Transverse colon (tissue), 4 donors: ENCODE results near the gene PHLDA2. TPM values are rescaled to one million over a fixed set of nuclear protein-coding genes. Genes with fewer than 3 reads are reported as not detected.
"Not testable (repeated sequence)": the region's sequence is repeated elsewhere in the genome, so short reads cannot be mapped to it uniquely, and the experiment has no call there.

ENCODE experiments used
- DNase-seq: peaks from one replicate; pipeline ENCODE4 v3.0.0-alpha.2; 2019
- H3K27ac ChIP-seq, 4 donors: fragments of 200-600 bp; sonication (generic); 2 replicates each; pipeline ENCODE4 v1.5.1; 2016 to 2018; ENCODE audit warnings: inconsistent platforms in 4 of 4
- H3K27me3 ChIP-seq: fragments of 200-600 bp; sonication (generic); 2 replicates; pipeline ENCODE4 v1.5.1; 2017; ENCODE audit warnings: inconsistent platforms
- H3K36me3 ChIP-seq, 4 donors: fragments of 200-600 bp; sonication (generic); 2 replicates each; pipeline ENCODE4 v1.5.1; 2017 to 2019; ENCODE audit warnings: inconsistent platforms in 4 of 4
- H3K4me1 ChIP-seq, 4 donors: fragments of 200-600 bp; sonication (generic); 2 replicates each; pipeline ENCODE4 v1.5.1; 2017 to 2020; ENCODE audit warnings: inconsistent platforms in 4 of 4
- H3K4me3 ChIP-seq, 4 donors: fragments of 200-600 bp; sonication (generic); 1 replicate in 1 of 4; 2 replicates in 3 of 4; pipeline versions ENCODE4 v1.5.1 to v1.6.1; 2017 to 2019; ENCODE audit warnings: inconsistent platforms in 4 of 4
- H3K9me3 ChIP-seq, 2 donors: fragments of 200-600 bp; sonication (generic); 2 replicates each; pipeline ENCODE4 v1.5.1; 2017 to 2019; ENCODE audit warnings: inconsistent platforms in 2 of 2
- EP300 ChIP-seq: sonication (generic); formaldehyde crosslinking; IDR thresholded peaks from one replicate; pipeline ENCODE4 v1.6.1; 2017; ENCODE audit warnings: antibody characterized with exemption, low read depth
- POLR2A ChIP-seq: fragments of 450-650 bp; IDR thresholded peaks from one replicate; pipeline ENCODE4 v1.6.1; 2016; ENCODE audit warnings: antibody characterized with exemption, mild to moderate bottlenecking, moderate library complexity
- POLR2AphosphoS5 ChIP-seq, 3 donors: sonication (generic); formaldehyde crosslinking; IDR thresholded peaks; one replicate each; pipeline ENCODE4 v1.6.1; 2016; ENCODE audit warnings: antibody characterized with exemption in 3 of 3
- WGBS, 2 donors: methylation state at CpG; one replicate each; pipeline ENCODE4 v1.1.5; 2018; ENCODE audit warnings: low coverage in 1 of 2; 5-methylcytosine and 5-hydroxymethylcytosine counted together
- in situ Hi-C, 4 donors: fragments of 200-750 bp; cut with MboI; loops; one replicate each; pipeline versions ENCODE4 v1.15.0 to v1.15.1; 2017; ENCODE audit warnings: low sequenced_read_pairs in 3 of 4, low pct_ligation_motif_present in 1 of 4, low pct_unique_long_range_greater_than_20kb in 1 of 4
- intact Hi-C: fragments of 100-400 bp; cut with DNase I; formaldehyde crosslinking; loops from one replicate; pipeline ENCODE4 v1.15.1; 2023; ENCODE audit warnings: low total_unique reads
- total RNA-seq, 4 donors: library from RNA; depleted of rRNA; stranded (reverse); fragments of >200 nt; gene quantifications; one replicate each; pipeline ENCODE4 v1.1.0, GENCODE V29; 2016
- TF ChIP-seq, protein P1 (sequence below), 5 experiments: fragments of 200-600 bp in 3 of 5; fragments of 450-650 bp in 2 of 5; sonication (generic) in 3 of 5; IDR thresholded peaks; 1 replicate in 2 of 5; 2 replicates in 3 of 5; pipeline ENCODE4 v1.5.1; 2016 to 2017; ENCODE audit warnings: antibody characterized with exemption in 5 of 5, inconsistent platforms in 3 of 5, mild to moderate bottlenecking in 2 of 5, moderate library complexity in 1 of 5

The PHLDA2 gene
- total RNA-seq, 4 donors from 2014 or later, result 8.2 to 16.2 TPM; not detected in 2

DNA sequence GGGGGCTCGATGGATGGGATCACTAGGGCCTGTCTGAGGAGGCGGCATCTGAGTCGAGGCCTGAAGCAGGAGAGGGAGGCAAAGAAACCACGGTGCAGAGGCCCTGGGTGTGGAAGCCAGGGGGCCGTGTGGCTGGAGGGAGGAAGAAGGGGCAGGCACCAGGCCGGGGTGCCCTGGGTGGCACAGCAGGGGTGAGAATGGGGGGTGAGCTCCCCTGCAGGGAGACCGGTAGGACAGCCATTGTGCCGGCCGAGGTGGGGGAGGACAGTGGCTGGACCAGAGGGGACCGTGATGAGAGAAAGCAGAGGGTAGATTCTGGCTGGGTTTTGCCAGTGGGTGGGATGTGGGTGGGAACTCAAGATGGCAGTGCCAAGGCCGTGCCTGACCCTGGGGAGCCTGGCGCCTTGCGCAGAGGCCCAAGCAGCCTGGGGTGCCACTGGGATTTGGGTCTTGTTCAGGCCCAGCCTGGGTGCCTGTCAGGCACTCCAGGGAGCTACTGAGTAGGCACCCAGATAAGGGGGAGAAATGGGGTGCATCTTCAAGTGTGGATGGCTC lies 18.7 kb downstream of the PHLDA2 start:
- in situ Hi-C loops (no loop called here), intact Hi-C loops (no loop called here)
- DNase-seq, result no peak
- peak overlapping the region in 3 of 4 donors; percentile 89 to 94 (median 92) for H3K27ac ChIP-seq
- H3K9me3 ChIP-seq, result no peaks in the 10 kb centered on the region
- 92 to 95% methylated on average over 4 to 13 of the region's 13 CpGs for WGBS, 2 donors
- peaks cover 21 to 43% (median 36%) of the 10 kb centered on the region in 4 donors for H3K4me1 ChIP-seq
- TF ChIP-seq POLR2AphosphoS5 (IDR thresholded peaks at IDR 0.05), result no peak
- no peak for TF ChIP-seq POLR2A
- TF ChIP-seq, protein P1, sequence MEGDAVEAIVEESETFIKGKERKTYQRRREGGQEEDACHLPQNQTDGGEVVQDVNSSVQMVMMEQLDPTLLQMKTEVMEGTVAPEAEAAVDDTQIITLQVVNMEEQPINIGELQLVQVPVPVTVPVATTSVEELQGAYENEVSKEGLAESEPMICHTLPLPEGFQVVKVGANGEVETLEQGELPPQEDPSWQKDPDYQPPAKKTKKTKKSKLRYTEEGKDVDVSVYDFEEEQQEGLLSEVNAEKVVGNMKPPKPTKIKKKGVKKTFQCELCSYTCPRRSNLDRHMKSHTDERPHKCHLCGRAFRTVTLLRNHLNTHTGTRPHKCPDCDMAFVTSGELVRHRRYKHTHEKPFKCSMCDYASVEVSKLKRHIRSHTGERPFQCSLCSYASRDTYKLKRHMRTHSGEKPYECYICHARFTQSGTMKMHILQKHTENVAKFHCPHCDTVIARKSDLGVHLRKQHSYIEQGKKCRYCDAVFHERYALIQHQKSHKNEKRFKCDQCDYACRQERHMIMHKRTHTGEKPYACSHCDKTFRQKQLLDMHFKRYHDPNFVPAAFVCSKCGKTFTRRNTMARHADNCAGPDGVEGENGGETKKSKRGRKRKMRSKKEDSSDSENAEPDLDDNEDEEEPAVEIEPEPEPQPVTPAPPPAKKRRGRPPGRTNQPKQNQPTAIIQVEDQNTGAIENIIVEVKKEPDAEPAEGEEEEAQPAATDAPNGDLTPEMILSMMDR (IDR thresholded peaks at IDR 0.05), result no peak
- TF ChIP-seq EP300, result no peak
- no peak overlapping the region for H3K4me3 ChIP-seq
- H3K36me3 ChIP-seq, result no peaks in the 10 kb centered on the region
- H3K27me3 ChIP-seq, result no peaks in the 10 kb centered on the region

DNA sequence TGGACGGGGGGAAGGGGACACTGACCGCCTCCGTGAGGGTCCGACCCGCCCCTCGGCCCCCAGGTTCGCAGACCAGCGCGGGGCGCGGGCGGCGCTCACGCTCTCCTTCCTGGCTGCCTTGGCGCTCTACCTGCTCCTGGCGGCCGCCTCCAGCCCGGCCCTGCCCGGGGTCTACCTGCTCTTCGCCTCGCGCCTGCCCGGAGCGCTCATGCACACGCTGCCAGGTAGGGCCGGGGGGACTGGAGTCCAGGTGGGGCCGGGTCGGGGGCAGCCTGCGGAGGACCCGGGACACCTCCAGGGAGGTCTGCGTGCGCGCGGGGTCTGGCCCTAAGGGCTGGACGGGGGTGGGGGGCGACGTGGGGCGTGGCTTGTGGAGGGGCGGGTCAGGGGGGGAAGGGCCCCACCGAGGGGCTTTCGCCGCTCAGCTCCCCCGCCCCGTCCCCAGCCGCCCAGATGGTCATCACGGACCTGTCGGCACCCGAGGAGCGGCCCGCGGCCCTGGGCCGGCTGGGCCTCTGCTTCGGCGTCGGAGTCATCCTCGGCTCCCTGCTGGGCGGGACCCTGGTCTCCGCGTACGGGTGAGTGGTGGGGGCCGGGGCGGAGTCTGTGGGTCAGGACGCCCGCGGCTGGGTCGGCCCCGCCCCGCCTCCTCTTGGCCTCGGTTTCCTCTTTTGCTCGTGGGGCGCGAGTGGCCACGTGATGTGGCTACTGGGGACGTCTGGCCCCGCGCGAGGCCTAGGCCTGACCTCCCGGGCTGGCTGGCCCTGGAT lies 19.9 kb downstream of the PHLDA2 start:
- Histone ChIP-seq H3K27me3 (no peaks in the 10 kb centered on the region), H3K9me3 (no peaks in the 10 kb centered on the region), H3K27ac (no peak overlapping the region), H3K36me3 (no peaks in the 10 kb centered on the region), H3K4me1 (peaks cover 24 to 49% (median 41%) of the 10 kb centered on the region in 4 donors), H3K4me3 (no peak overlapping the region)
- in situ Hi-C loops (no loop called here), intact Hi-C loops (no loop called here)
- no peak for DNase-seq
- 58% methylated on average over 43 of the region's 78 CpGs; no CpG with 5 or more reads in 1 of the 2 donors for WGBS, 2 donors
- no peak for TF ChIP-seq POLR2AphosphoS5 (IDR thresholded peaks at IDR 0.05)
- TF ChIP-seq, protein P1 (IDR thresholded peaks at IDR 0.05), result no peak
- TF ChIP-seq EP300, result no peak
- no peak for TF ChIP-seq POLR2A

DNA sequence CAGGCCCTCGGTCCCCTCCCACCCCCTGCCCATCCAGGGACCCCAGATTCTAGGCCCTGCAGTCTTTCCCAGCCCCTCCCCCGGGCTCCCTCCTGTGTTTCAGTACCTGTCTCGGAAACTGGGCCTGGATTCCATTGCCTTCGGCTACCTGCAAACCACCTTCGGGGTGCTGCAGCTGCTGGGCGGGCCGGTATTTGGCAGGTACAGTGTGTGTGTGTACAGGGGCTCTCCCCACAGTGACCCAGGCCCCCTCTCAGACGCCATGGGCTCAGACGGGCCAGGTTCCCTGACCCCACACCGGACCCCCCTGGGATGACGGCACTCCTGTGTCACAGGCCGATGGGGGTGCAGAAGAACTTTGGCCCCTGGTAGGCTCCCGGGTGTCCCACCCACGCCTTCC lies 21.1 kb downstream of the PHLDA2 start:
- in situ Hi-C loops, result no loop called here

DNA sequence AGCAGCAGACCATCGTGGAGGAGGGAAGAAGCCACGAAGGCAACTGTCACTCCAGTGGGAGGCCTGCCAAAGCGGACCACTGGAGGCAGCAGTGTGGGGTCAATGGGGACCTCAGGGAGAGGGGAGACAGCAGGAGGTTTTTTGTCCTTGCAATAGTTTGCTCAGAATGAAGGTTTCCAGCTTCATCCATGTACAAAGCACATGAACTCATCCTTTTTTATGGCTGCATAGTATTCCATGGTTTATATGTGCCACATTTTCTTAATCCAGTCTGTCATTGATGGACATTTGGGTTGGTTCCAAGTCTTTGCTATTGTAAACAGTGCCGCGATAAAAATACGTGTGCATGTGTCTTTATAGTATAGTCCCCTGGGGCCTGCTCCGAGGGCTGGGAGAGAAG lies 23.9 kb downstream of the PHLDA2 start:
- peak overlapping the region in 1 of 4 donors; percentile 17 for H3K4me3 ChIP-seq
- H3K9me3 ChIP-seq, DNase-seq, H3K27me3 ChIP-seq, H3K36me3 ChIP-seq, in situ Hi-C loops, intact Hi-C loops: not testable (repeated sequence)
- 47 to 73% methylated on average over 4 to 7 of the region's 7 CpGs for WGBS, 2 donors
- peaks cover 6 to 38% (median 27%) of the 10 kb centered on the region in 4 donors for H3K4me1 ChIP-seq
- H3K27ac ChIP-seq, result peak overlapping the region; percentile 85 to 93 (median 92)

More for the DNA sequence above, 21.1 kb downstream of the PHLDA2 start:
- 89% methylated on average over 9 of the region's 14 CpGs; no CpG with 5 or more reads in 1 of the 2 donors for WGBS, 2 donors
- Histone ChIP-seq H3K27ac (no peak overlapping the region), H3K9me3 (no peaks in the 10 kb centered on the region), H3K4me1 (peaks cover 16 to 50% (median 38%) of the 10 kb centered on the region in 4 donors), H3K36me3 (no peaks in the 10 kb centered on the region), H3K4me3 (no peak overlapping the region), H3K27me3 (no peaks in the 10 kb centered on the region)
- TF ChIP-seq POLR2A, result no peak
- TF ChIP-seq, protein P1 (IDR thresholded peaks at IDR 0.05), result no peak
- no peak for TF ChIP-seq EP300
- TF ChIP-seq POLR2AphosphoS5 (IDR thresholded peaks at IDR 0.05), result no peak
- DNase-seq, result no peak
- intact Hi-C loops, result no loop called here
